WTC11 (cell line): ENCODE measurements around the gene EEIG1. TPM values are rescaled to one million over a fixed set of nuclear protein-coding genes. Genes with fewer than 3 reads are reported as not detected.

Experiments
- ATAC-seq: fragments of 200-7000 bp; cut with Tn5 transposase; 2 replicates; pipeline ENCODE4 v1.10.0; 2021; ENCODE audit warnings: mild to moderate bottlenecking, moderate library complexity
- CTCF ChIA-PET: fragments of 300-600 bp; sonication (Branson Sonifier 250); formaldehyde crosslinking; loops from one replicate; lab custom pipeline; 2021; ENCODE audit warnings: antibody characterized with exemption; lab: Charles Lee
- POLR2A ChIA-PET: fragments of 350-600 bp; sonication (Branson Sonifier 250); formaldehyde crosslinking; loops from one replicate; lab custom pipeline; 2021; ENCODE audit warnings: antibody characterized with exemption; lab: Charles Lee
- DNase-seq: peaks from one replicate; pipeline ENCODE4 v3.0.0; 2021; ENCODE audit warnings: low spot score
- H3K27ac Mint-ChIP-seq: 2 replicates; pipeline ENCODE4 v1.8.0; 2021; ENCODE audit warnings: mixed read lengths
- H3K27me3 Mint-ChIP-seq: 2 replicates; pipeline ENCODE4 v1.8.0; 2021; ENCODE audit warnings: low read depth, mild to moderate bottlenecking, moderate library complexity, mixed read lengths
- H3K36me3 Mint-ChIP-seq: 2 replicates; pipeline ENCODE4 v1.8.0; 2021; ENCODE audit warnings: mixed read lengths
- H3K4me1 Mint-ChIP-seq: 2 replicates; pipeline ENCODE4 v1.8.0; 2022; ENCODE audit warnings: mixed read lengths
- H3K4me3 Mint-ChIP-seq: 2 replicates; pipeline ENCODE4 v1.8.0; 2021; ENCODE audit warnings: mild to moderate bottlenecking, moderate library complexity, mixed read lengths
- H3K9me3 Mint-ChIP-seq: 2 replicates; pipeline ENCODE4 v1.8.0; 2021; ENCODE audit warnings: mixed read lengths
- ATF1 ChIP-seq: sonication (generic); formaldehyde crosslinking; IDR thresholded peaks from 2 replicates; pipeline ENCODE4 v1.8.1; 2023; ENCODE audit warnings: mild to moderate bottlenecking, moderate library complexity, missing genetic modification reagents
- GABPB1 ChIP-seq: sonication (generic); formaldehyde crosslinking; IDR thresholded peaks from 2 replicates; pipeline ENCODE4 v1.8.1; 2023; ENCODE audit warnings: mild to moderate bottlenecking, missing genetic modification reagents
- GRHL2 ChIP-seq: fragments of 250-450 bp; sonication (Bioruptor Pico); IDR thresholded peaks from 2 replicates; pipeline ENCODE4 v1.8.0; 2022; ENCODE audit warnings: mild to moderate bottlenecking, moderate library complexity; ENCODE audit not compliant: insufficient replicate concordance, severe bottlenecking
- NFYB ChIP-seq: sonication (generic); formaldehyde crosslinking; conservative IDR thresholded peaks from 2 replicates; pipeline ENCODE4 v1.8.0; 2022; ENCODE audit warnings: low read depth, missing genetic modification reagents
- NR1H2 ChIP-seq: sonication (generic); formaldehyde crosslinking; IDR thresholded peaks from 2 replicates; pipeline ENCODE4 v1.9.0; 2021; ENCODE audit warnings: mild to moderate bottlenecking, moderate library complexity, missing genetic modification reagents
- RELA ChIP-seq: sonication (generic); formaldehyde crosslinking; IDR thresholded peaks from 2 replicates; pipeline ENCODE4 v1.8.1; 2022; ENCODE audit warnings: missing genetic modification reagents, mild to moderate bottlenecking, borderline replicate concordance
- TEAD4 ChIP-seq: sonication (generic); formaldehyde crosslinking; IDR thresholded peaks from 2 replicates; pipeline ENCODE4 v1.8.0; 2022; ENCODE audit warnings: mild to moderate bottlenecking, missing genetic modification reagents
- ZNF138 ChIP-seq: sonication (generic); formaldehyde crosslinking; conservative IDR thresholded peaks from 2 replicates; pipeline ENCODE4 v1.8.1; 2022; ENCODE audit warnings: mild to moderate bottlenecking, moderate library complexity, missing genetic modification reagents
- ZNF416 ChIP-seq: fragments of 250-450 bp; sonication (Bioruptor Pico); IDR thresholded peaks from 2 replicates; pipeline ENCODE4 v1.9.0; 2021; ENCODE audit warnings: mild to moderate bottlenecking, inconsistent platforms
- total RNA-seq: library from RNA; stranded (reverse); gene quantifications from 3 replicates; pipeline ENCODE4 v1.2.3, GENCODE V29; 2021
- TF ChIP-seq, protein P1 (sequence below): sonication (generic); formaldehyde crosslinking; IDR thresholded peaks from 2 replicates; pipeline ENCODE4 v1.8.0; 2022; ENCODE audit warnings: mild to moderate bottlenecking, missing genetic modification reagents
- TF ChIP-seq, protein P2 (sequence below): sonication (generic); formaldehyde crosslinking; conservative IDR thresholded peaks from 2 replicates; pipeline ENCODE4 v1.8.1; 2022; ENCODE audit warnings: mild to moderate bottlenecking, missing genetic modification reagents
- TF ChIP-seq, protein P3 (sequence below): sonication (generic); formaldehyde crosslinking; IDR thresholded peaks from 2 replicates; pipeline ENCODE4 v1.8.1; 2023; ENCODE audit warnings: mild to moderate bottlenecking, missing genetic modification reagents, moderate library complexity
- TF ChIP-seq, protein P4 (sequence below): sonication (generic); formaldehyde crosslinking; IDR thresholded peaks from 2 replicates; pipeline ENCODE4 v1.8.0; 2023; ENCODE audit warnings: missing genetic modification reagents, mild to moderate bottlenecking, borderline replicate concordance
- TF ChIP-seq, protein P5 (sequence below): sonication (generic); formaldehyde crosslinking; IDR thresholded peaks from 2 replicates; pipeline ENCODE4 v1.8.0; 2022; ENCODE audit warnings: missing genetic modification reagents
- TF ChIP-seq, protein P6 (sequence below): sonication (generic); formaldehyde crosslinking; IDR thresholded peaks from 2 replicates; pipeline ENCODE4 v1.8.1; 2023; ENCODE audit warnings: mild to moderate bottlenecking, moderate library complexity, missing genetic modification reagents
- TF ChIP-seq, protein P7 (sequence below): fragments of 200-600 bp; IDR thresholded peaks from 2 replicates; pipeline ENCODE4 v1.8.0; 2022; ENCODE audit warnings: antibody characterized with exemption

Gene EEIG1
- total RNA-seq, 1 experiment from 2014 or later, result 66.4 TPM

DNA sequence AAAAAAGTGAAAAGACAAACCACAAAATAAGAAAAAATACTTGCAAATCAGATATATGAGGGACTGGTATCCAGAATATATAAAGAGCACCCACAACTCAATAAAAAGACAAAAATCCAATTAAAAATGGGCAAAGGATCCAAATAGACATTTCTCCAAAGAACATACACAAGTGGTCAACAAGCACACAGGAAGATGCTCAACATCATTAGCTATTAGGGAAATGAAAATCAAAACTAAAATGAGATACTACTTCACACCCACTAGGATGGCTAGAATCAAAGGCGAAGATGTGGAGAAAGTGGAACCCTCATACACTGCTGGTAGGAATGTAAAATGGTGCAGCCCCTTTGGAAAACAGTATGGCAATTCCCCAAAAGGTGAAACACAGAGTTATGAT, 22.1 kb downstream of the EEIG1 start:
- no peak overlapping the region for H3K4me3 Mint-ChIP-seq
- peaks cover 4% of the 10 kb centered on the region; the same call in 1 of the 2 replicates for H3K9me3 Mint-ChIP-seq
- H3K27ac Mint-ChIP-seq, result no peak overlapping the region
- TF ChIP-seq, protein P1, sequence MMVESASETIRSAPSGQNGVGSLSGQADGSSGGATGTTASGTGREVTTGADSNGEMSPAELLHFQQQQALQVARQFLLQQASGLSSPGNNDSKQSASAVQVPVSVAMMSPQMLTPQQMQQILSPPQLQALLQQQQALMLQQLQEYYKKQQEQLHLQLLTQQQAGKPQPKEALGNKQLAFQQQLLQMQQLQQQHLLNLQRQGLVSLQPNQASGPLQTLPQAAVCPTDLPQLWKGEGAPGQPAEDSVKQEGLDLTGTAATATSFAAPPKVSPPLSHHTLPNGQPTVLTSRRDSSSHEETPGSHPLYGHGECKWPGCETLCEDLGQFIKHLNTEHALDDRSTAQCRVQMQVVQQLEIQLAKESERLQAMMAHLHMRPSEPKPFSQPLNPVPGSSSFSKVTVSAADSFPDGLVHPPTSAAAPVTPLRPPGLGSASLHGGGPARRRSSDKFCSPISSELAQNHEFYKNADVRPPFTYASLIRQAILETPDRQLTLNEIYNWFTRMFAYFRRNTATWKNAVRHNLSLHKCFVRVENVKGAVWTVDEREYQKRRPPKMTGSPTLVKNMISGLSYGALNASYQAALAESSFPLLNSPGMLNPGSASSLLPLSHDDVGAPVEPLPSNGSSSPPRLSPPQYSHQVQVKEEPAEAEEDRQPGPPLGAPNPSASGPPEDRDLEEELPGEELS (CRISPR knock-in tag), result no peak
- TF ChIP-seq, protein P2, sequence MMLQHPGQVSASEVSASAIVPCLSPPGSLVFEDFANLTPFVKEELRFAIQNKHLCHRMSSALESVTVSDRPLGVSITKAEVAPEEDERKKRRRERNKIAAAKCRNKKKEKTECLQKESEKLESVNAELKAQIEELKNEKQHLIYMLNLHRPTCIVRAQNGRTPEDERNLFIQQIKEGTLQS (CRISPR knock-in tag), result no peak
- TF ChIP-seq, protein P3, sequence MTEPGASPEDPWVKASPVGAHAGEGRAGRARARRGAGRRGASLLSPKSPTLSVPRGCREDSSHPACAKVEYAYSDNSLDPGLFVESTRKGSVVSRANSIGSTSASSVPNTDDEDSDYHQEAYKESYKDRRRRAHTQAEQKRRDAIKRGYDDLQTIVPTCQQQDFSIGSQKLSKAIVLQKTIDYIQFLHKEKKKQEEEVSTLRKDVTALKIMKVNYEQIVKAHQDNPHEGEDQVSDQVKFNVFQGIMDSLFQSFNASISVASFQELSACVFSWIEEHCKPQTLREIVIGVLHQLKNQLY, result no peak
- no peak for TF ChIP-seq ZNF416
- TF ChIP-seq NR1H2 (CRISPR knock-in tag), result no peak
- TF ChIP-seq GRHL2 (CRISPR knock-in tag), result no peak
- no peak for TF ChIP-seq ZNF138
- TF ChIP-seq, protein P4, sequence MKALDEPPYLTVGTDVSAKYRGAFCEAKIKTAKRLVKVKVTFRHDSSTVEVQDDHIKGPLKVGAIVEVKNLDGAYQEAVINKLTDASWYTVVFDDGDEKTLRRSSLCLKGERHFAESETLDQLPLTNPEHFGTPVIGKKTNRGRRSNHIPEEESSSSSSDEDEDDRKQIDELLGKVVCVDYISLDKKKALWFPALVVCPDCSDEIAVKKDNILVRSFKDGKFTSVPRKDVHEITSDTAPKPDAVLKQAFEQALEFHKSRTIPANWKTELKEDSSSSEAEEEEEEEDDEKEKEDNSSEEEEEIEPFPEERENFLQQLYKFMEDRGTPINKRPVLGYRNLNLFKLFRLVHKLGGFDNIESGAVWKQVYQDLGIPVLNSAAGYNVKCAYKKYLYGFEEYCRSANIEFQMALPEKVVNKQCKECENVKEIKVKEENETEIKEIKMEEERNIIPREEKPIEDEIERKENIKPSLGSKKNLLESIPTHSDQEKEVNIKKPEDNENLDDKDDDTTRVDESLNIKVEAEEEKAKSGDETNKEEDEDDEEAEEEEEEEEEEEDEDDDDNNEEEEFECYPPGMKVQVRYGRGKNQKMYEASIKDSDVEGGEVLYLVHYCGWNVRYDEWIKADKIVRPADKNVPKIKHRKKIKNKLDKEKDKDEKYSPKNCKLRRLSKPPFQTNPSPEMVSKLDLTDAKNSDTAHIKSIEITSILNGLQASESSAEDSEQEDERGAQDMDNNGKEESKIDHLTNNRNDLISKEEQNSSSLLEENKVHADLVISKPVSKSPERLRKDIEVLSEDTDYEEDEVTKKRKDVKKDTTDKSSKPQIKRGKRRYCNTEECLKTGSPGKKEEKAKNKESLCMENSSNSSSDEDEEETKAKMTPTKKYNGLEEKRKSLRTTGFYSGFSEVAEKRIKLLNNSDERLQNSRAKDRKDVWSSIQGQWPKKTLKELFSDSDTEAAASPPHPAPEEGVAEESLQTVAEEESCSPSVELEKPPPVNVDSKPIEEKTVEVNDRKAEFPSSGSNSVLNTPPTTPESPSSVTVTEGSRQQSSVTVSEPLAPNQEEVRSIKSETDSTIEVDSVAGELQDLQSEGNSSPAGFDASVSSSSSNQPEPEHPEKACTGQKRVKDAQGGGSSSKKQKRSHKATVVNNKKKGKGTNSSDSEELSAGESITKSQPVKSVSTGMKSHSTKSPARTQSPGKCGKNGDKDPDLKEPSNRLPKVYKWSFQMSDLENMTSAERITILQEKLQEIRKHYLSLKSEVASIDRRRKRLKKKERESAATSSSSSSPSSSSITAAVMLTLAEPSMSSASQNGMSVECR (CRISPR knock-in tag), result no peak
- TF ChIP-seq TEAD4 (CRISPR knock-in tag), result no peak
- TF ChIP-seq ATF1 (CRISPR knock-in tag), result no peak
- no peak for TF ChIP-seq NFYB (CRISPR knock-in tag)
- ChIA-PET CTCF (interaction anchor here (5.5 kb wide), 1 partner anchor 16 kb away, joined by 121 read pairs; no protein-coding TSS in a partner anchor), POLR2A (no interaction called here)
- no peaks in the 10 kb centered on the region for H3K27me3 Mint-ChIP-seq
- H3K4me1 Mint-ChIP-seq, result peaks cover 49% of the 10 kb centered on the region
- ATAC-seq (no peak), DNase-seq (no peak)
- no peaks in the 10 kb centered on the region for H3K36me3 Mint-ChIP-seq

DNA sequence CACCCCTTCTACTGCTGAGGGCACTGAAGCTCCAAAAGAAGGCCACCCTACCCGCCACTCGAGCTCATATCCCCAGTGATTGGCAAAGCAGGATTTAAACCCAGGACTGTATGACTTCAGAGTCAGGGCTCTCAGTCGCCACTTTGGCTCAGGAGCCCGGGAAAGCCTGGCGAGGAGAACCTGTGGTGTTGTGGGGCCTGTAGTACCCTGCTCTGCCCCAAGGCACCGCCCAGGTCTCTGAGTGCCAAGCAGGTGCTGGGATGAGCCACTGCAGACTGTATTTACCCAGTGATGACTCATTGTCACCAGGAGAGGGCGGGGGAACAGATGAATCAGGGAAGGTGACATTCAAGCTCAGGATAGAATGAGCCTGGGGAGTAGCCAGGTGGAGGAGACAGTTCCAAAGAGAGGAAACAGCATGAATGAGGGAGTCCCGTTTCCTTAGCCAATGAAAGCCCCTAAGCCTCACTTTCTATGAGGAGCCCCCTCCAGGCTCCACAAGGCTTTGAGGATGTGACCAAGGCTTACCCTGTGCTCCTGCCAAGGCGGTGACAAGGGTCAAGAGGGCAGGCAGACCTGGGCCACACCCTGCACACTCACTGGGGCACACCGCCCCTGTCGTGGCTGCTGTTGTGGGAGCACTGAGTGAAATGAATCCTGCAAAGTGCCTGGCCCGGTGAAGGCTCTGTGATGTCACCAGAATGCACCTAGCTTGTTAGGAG, 25.3 kb downstream of the EEIG1 start:
- Mint-ChIP-seq H3K4me3 (no peak overlapping the region), H3K4me1 (peaks cover 18% of the 10 kb centered on the region), H3K27me3 (no peaks in the 10 kb centered on the region), H3K9me3 (peaks cover 4% of the 10 kb centered on the region; the same call in 1 of the 2 replicates), H3K27ac (peak overlapping the region; percentile 80), H3K36me3 (no peaks in the 10 kb centered on the region)
- POLR2A ChIA-PET, result interaction anchor here (0.5 to 1.4 kb wide), 4 partner anchors 18 to 79 kb away, joined by 3 to 4 read pairs (median 3); partner anchors contain the start of gene DPM2
- ATAC-seq (peak; percentile 96), DNase-seq (peak; percentile 76)
- CTCF ChIA-PET, result interaction anchor here (0.5 to 5.5 kb wide), 37 partner anchors 9 to 971 kb away, joined by 3 to 121 read pairs (median 5); partner anchors contain the start of genes EEIG1, NAIF1 and PIP5KL1
- TF ChIP-seq, protein P5, sequence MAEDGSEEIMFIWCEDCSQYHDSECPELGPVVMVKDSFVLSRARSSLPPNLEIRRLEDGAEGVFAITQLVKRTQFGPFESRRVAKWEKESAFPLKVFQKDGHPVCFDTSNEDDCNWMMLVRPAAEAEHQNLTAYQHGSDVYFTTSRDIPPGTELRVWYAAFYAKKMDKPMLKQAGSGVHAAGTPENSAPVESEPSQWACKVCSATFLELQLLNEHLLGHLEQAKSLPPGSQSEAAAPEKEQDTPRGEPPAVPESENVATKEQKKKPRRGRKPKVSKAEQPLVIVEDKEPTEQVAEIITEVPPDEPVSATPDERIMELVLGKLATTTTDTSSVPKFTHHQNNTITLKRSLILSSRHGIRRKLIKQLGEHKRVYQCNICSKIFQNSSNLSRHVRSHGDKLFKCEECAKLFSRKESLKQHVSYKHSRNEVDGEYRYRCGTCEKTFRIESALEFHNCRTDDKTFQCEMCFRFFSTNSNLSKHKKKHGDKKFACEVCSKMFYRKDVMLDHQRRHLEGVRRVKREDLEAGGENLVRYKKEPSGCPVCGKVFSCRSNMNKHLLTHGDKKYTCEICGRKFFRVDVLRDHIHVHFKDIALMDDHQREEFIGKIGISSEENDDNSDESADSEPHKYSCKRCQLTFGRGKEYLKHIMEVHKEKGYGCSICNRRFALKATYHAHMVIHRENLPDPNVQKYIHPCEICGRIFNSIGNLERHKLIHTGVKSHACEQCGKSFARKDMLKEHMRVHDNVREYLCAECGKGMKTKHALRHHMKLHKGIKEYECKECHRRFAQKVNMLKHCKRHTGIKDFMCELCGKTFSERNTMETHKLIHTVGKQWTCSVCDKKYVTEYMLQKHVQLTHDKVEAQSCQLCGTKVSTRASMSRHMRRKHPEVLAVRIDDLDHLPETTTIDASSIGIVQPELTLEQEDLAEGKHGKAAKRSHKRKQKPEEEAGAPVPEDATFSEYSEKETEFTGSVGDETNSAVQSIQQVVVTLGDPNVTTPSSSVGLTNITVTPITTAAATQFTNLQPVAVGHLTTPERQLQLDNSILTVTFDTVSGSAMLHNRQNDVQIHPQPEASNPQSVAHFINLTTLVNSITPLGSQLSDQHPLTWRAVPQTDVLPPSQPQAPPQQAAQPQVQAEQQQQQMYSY, result peak; percentile 63; the same call in 1 of the 2 replicates
- TF ChIP-seq GABPB1, result 0 out of 2 replicates have a peak, but pooled peaks have one; percentile 46
- TF ChIP-seq, protein P6, sequence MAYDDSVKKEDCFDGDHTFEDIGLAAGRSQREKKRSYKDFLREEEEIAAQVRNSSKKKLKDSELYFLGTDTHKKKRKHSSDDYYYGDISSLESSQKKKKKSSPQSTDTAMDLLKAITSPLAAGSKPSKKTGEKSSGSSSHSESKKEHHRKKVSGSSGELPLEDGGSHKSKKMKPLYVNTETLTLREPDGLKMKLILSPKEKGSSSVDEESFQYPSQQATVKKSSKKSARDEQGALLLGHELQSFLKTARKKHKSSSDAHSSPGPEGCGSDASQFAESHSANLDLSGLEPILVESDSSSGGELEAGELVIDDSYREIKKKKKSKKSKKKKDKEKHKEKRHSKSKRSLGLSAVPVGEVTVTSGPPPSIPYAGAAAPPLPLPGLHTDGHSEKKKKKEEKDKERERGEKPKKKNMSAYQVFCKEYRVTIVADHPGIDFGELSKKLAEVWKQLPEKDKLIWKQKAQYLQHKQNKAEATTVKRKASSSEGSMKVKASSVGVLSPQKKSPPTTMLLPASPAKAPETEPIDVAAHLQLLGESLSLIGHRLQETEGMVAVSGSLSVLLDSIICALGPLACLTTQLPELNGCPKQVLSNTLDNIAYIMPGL (CRISPR knock-in tag), result no peak
- no peak for TF ChIP-seq RELA (CRISPR knock-in tag)
- TF ChIP-seq, protein P7, sequence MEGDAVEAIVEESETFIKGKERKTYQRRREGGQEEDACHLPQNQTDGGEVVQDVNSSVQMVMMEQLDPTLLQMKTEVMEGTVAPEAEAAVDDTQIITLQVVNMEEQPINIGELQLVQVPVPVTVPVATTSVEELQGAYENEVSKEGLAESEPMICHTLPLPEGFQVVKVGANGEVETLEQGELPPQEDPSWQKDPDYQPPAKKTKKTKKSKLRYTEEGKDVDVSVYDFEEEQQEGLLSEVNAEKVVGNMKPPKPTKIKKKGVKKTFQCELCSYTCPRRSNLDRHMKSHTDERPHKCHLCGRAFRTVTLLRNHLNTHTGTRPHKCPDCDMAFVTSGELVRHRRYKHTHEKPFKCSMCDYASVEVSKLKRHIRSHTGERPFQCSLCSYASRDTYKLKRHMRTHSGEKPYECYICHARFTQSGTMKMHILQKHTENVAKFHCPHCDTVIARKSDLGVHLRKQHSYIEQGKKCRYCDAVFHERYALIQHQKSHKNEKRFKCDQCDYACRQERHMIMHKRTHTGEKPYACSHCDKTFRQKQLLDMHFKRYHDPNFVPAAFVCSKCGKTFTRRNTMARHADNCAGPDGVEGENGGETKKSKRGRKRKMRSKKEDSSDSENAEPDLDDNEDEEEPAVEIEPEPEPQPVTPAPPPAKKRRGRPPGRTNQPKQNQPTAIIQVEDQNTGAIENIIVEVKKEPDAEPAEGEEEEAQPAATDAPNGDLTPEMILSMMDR, result peak; percentile 32; the same call in 1 of the 2 replicates
- no peak for TF ChIP-seq NR1H2 (CRISPR knock-in tag)
- TF ChIP-seq TEAD4 (CRISPR knock-in tag), result no peak
